Measurements from ENCODE around the gene GSTT2. TPM values are rescaled to one million over a fixed set of nuclear protein-coding genes. Genes with fewer than 3 reads are reported as not detected.
A peak's percentile ranks its signal among the peaks of the same experiment; 100 is the strongest.
"Not testable (repeated sequence)": the region's sequence is repeated elsewhere in the genome, so short reads cannot be mapped to it uniquely, and the experiment has no call there.

Gene GSTT2
- polyA plus RNA-seq, 1 donor (not counting 4 experiments of a cell fraction or from before 2014, with no cell fraction given), result 0.24 TPM

- Histone ChIP-seq H3K79me2 (ENCODE audit: control insufficient read depth, insufficient read depth, low read length) (peaks cover 25% of the 10 kb centered on the region), H3K36me3 (ENCODE audit: control insufficient read depth in 2 of 2, extremely low read depth in 1 of 2, insufficient read depth in 2 of 2, low read length in 2 of 2) (peaks cover 14 to 18% of the 10 kb centered on the region in 2 experiments)
- H3K9me3 ChIP-seq (ENCODE audit: control insufficient read depth, low read depth, low read length); H3K4me1 ChIP-seq (ENCODE audit: control insufficient read depth, extremely low read depth, insufficient read depth, low read length); dilution Hi-C loops (cut with MboI; ENCODE audit: extremely low pct_ligation_motif_present, low sequenced_read_pairs); DNase-seq (ENCODE audit: low read depth, low spot score); H3K27me3 ChIP-seq (ENCODE audit: control insufficient read depth, extremely low read depth, insufficient read depth, low read length); H3K9me1 ChIP-seq (ENCODE audit: control insufficient read depth, extremely low read depth, insufficient read depth, low read length); H3K27ac ChIP-seq (ENCODE audit: control insufficient read depth, insufficient read depth, low read length); H3K9ac ChIP-seq (ENCODE audit: control insufficient read depth, extremely low read depth, insufficient read depth, low read length); H3K4me3 ChIP-seq (ENCODE audit: control insufficient read depth in 2 of 3, extremely low read depth in 1 of 3, insufficient read depth in 2 of 3, low read depth in 1 of 3, low read length in 3 of 3); H4K20me1 ChIP-seq (ENCODE audit: control insufficient read depth, extremely low read depth, insufficient read depth, low read length); H2AFZ ChIP-seq (ENCODE audit: control insufficient read depth, low read length); H3K4me2 ChIP-seq (ENCODE audit: control insufficient read depth, extremely low read depth, insufficient read depth, low read depth, low read length): not testable (repeated sequence)
- peak; percentile 93 for FAIRE-seq
These were observed 13.4 kb upstream of the GSTT2 start, which contains the start of gene DDTL for GRCh38 chr22:23966568-23966967. DDTL (plus strand) TSS chr22:23966888; CDS start chr22:23966915, 27 bp downstream.

- Histone ChIP-seq H3K79me2 (ENCODE audit: control insufficient read depth, insufficient read depth, low read length) (peaks cover 29% of the 10 kb centered on the region), H3K36me3 (ENCODE audit: control insufficient read depth in 2 of 2, extremely low read depth in 1 of 2, insufficient read depth in 2 of 2, low read length in 2 of 2) (peaks cover 16 to 18% of the 10 kb centered on the region in 2 experiments), H2AFZ (ENCODE audit: control insufficient read depth, low read length) (no peak overlapping the region), H3K4me2 (ENCODE audit: control insufficient read depth, extremely low read depth, insufficient read depth, low read depth, low read length) (no peak overlapping the region), H3K9ac (ENCODE audit: control insufficient read depth, extremely low read depth, insufficient read depth, low read length) (no peak overlapping the region), H3K27me3 (ENCODE audit: control insufficient read depth, extremely low read depth, insufficient read depth, low read length) (no peaks in the 10 kb centered on the region), H3K4me1 (ENCODE audit: control insufficient read depth, extremely low read depth, insufficient read depth, low read length) (peaks cover 3% of the 10 kb centered on the region), H3K4me3 (ENCODE audit: control insufficient read depth in 2 of 3, extremely low read depth in 1 of 3, insufficient read depth in 2 of 3, low read depth in 1 of 3, low read length in 3 of 3) (no peak overlapping the region), H3K9me3 (ENCODE audit: control insufficient read depth, low read depth, low read length) (no peaks in the 10 kb centered on the region), H3K9me1 (ENCODE audit: control insufficient read depth, extremely low read depth, insufficient read depth, low read length) (no peaks in the 10 kb centered on the region), H4K20me1 (ENCODE audit: control insufficient read depth, extremely low read depth, insufficient read depth, low read length) (no peaks in the 10 kb centered on the region), H3K27ac (ENCODE audit: control insufficient read depth, insufficient read depth, low read length) (no peak overlapping the region)
- FAIRE-seq, result no peak
- DNase-seq (ENCODE audit: low read depth, low spot score), result no peak
- dilution Hi-C loops (cut with MboI; ENCODE audit: extremely low pct_ligation_motif_present, low sequenced_read_pairs), result no loop called here
- TF ChIP-seq CTCF (optimal IDR thresholded peaks at IDR 0.05 in 1 of 3, IDR thresholded peaks at IDR 0.05 in 1 of 3, conservative IDR thresholded peaks at IDR 0.05 in 1 of 3; ENCODE audit: extremely low read depth in 1 of 3, insufficient read depth in 2 of 3, low read length in 3 of 3) (no peak), EZH2 (IDR thresholded peaks at IDR 0.05; ENCODE audit: low read length) (no peak)
These were observed 10.9 kb upstream of the GSTT2 start for GRCh38 chr22:23969071-23969470.

- no peaks in the 10 kb centered on the region for H4K20me1 ChIP-seq (ENCODE audit: control insufficient read depth, extremely low read depth, insufficient read depth, low read length)
- dilution Hi-C loops (cut with MboI; ENCODE audit: extremely low pct_ligation_motif_present, low sequenced_read_pairs), result no loop called here
- no peak overlapping the region for H3K4me2 ChIP-seq (ENCODE audit: control insufficient read depth, extremely low read depth, insufficient read depth, low read depth, low read length)
- H2AFZ ChIP-seq (ENCODE audit: control insufficient read depth, low read length), result no peak overlapping the region
- no peak overlapping the region for H3K27ac ChIP-seq (ENCODE audit: control insufficient read depth, insufficient read depth, low read length)
- H3K79me2 ChIP-seq (ENCODE audit: control insufficient read depth, insufficient read depth, low read length), result peaks cover 29% of the 10 kb centered on the region
- no peak for TF ChIP-seq CTCF (optimal IDR thresholded peaks at IDR 0.05 in 1 of 3, IDR thresholded peaks at IDR 0.05 in 1 of 3, conservative IDR thresholded peaks at IDR 0.05 in 1 of 3; ENCODE audit: extremely low read depth in 1 of 3, insufficient read depth in 2 of 3, low read length in 3 of 3)
- TF ChIP-seq EZH2 (IDR thresholded peaks at IDR 0.05; ENCODE audit: low read length), result no peak
- H3K36me3 ChIP-seq (ENCODE audit: control insufficient read depth in 2 of 2, extremely low read depth in 1 of 2, insufficient read depth in 2 of 2, low read length in 2 of 2), result peaks cover 16 to 18% of the 10 kb centered on the region in 2 experiments
- H3K9me3 ChIP-seq (ENCODE audit: control insufficient read depth, low read depth, low read length), result no peaks in the 10 kb centered on the region
- no peak overlapping the region for H3K9ac ChIP-seq (ENCODE audit: control insufficient read depth, extremely low read depth, insufficient read depth, low read length)
- no peaks in the 10 kb centered on the region for H3K9me1 ChIP-seq (ENCODE audit: control insufficient read depth, extremely low read depth, insufficient read depth, low read length)
- H3K4me1 ChIP-seq (ENCODE audit: control insufficient read depth, extremely low read depth, insufficient read depth, low read length), result peaks cover 3% of the 10 kb centered on the region
- H3K27me3 ChIP-seq (ENCODE audit: control insufficient read depth, extremely low read depth, insufficient read depth, low read length), result no peaks in the 10 kb centered on the region
- FAIRE-seq (no peak), DNase-seq (ENCODE audit: low read depth, low spot score) (no peak)
- no peak overlapping the region for H3K4me3 ChIP-seq (ENCODE audit: control insufficient read depth in 2 of 3, extremely low read depth in 1 of 3, insufficient read depth in 2 of 3, low read depth in 1 of 3, low read length in 3 of 3)
These were observed 9.7 kb upstream of the GSTT2 start for GRCh38 chr22:23970201-23970641.
